HG03175 (cell line): ENCODE data around the gene RHOA.
"Not testable (repeated sequence)": the region's sequence is repeated elsewhere in the genome, so short reads cannot be mapped to it uniquely, and the experiment has no call there.

Experiments used
- ATAC-seq: cut with Tn5 transposase; IDR thresholded peaks from one replicate; pipeline ENCODE4 v1.9.1; 2021; ENCODE audit warnings: mild to moderate bottlenecking, moderate library complexity; ENCODE audit not compliant: unreplicated experiment

Gene RHOA

GRCh38 chr3:49333091-49333490 lies 78.7 kb downstream of the RHOA start:
- no peak for ATAC-seq

- ATAC-seq: no peak
Measured at GRCh38 chr3:49329186-49329585, 82.6 kb downstream of the RHOA start.

GRCh38 chr3:49328350-49328749 lies 83.4 kb downstream of the RHOA start:
- ATAC-seq: not testable (repeated sequence)

- no peak for ATAC-seq
Measured at GRCh38 chr3:49327485-49327884, 84.3 kb downstream of the RHOA start.

GRCh38 chr3:49324768-49325167 lies 87.0 kb downstream of the RHOA start:
- no peak for ATAC-seq

DNA sequence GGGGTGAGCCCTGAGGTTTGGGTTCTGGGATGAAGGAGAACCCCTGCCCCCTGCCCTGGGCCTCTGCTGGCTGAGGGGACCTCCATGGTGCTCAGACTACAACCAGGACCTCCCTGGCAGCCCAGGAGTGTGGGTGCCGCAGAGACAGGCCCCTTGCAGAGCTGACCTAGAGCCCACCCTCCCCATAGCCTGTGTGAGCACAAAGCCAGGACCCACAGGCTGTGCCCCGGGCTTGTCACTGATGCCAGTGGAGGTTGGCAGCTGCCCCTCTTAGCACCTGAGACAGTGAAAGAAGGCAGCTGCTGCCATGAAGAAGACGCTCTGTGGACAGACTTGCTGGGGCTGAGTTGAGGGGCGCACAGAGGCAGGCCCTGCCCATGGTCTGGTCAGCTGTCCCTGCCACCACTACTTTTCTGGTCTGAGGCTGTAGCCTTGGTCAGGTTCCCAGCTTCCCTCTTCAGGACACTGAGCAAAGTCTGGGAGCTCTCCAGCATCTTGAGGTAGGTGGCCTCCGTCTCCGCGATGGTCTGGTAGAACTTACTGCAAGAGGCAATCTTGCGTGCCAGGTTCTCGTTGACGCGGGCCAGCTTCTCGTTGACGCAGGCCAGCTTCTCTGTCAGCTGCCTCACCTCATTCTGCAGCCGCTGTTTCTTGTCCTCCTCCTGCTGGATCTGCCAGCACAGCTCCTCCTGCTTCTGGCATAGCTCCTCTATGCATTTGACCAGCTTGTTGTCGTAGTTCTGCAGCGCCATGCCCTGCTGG lies 94.9 kb downstream of the RHOA start:
- no peak for ATAC-seq

- no peak for ATAC-seq
Measured at GRCh38 chr3:49313896-49314688, 97.7 kb downstream of the RHOA start.

GRCh38 chr3:49311283-49311682 lies 100.5 kb downstream of the RHOA start:
- no peak for ATAC-seq

DNA sequence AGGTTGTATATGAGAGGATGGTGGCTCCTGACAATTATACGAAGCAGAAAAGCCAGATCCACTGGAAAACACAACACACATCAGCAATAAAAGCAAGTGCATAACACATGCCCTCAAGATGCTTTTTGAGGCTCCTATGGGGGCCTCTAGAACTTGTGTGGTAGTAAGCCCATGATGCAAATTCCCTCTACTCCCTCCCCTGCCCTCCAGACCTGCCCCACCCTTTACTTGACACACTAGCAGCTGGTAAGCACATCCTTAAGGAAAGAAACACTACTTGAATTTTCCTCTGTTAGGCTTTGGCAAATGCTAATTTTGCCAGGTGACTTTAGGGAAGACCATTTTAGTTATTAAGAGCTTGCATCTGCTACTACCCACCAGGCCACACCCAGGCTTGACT lies 101.1 kb downstream of the RHOA start:
- ATAC-seq: no peak
